Panc1 (cell line): ENCODE measurements around the gene NFU1. TPM values are rescaled to one million over a fixed set of nuclear protein-coding genes. Genes with fewer than 3 reads are reported as not detected.

ENCODE experiments used
- ATAC-seq: fragments of 200-7000 bp; cut with Tn5 transposase; 2 replicates; pipeline ENCODE4 v1.9.1; 2020; ENCODE audit warnings: mild to moderate bottlenecking, moderate library complexity
- BruUV-seq: library from RNA; stranded (reverse); fragments of 400-500 nt; replicated peaks from 2 replicates; lab custom pipeline; 2021; lab: Mats Ljungman, UMichigan
- CTCF ChIA-PET: fragments of 300-600 bp; sonication (Branson Sonifier 250); formaldehyde crosslinking; loops from one replicate; lab custom pipeline; 2022; ENCODE audit warnings: antibody characterized with exemption; lab: Charles Lee
- POLR2A ChIA-PET: fragments of 300-600 bp; sonication (Branson Sonifier 250); formaldehyde crosslinking; loops from one replicate; lab custom pipeline; 2022; ENCODE audit warnings: antibody characterized with exemption; lab: Charles Lee
- DNase-seq: peaks from one replicate; pipeline ENCODE4 v3.0.0-alpha.2; 2010; ENCODE audit warnings: low read depth, low spot score
- H3K27ac ChIP-seq: 2 replicates; pipeline ENCODE4 v1.5.1; 2011; ENCODE audit warnings: mild to moderate bottlenecking, low read length, inconsistent platforms
- H3K27me3 ChIP-seq: fragments of 200-500 bp; sonication (Bioruptor generic); 2 replicates; pipeline ENCODE4 v1.6.0; 2014; ENCODE audit warnings: low read length, inconsistent platforms; ENCODE audit not compliant: control insufficient read depth, insufficient read depth
- H3K36me3 ChIP-seq: fragments of 200-500 bp; sonication (Bioruptor generic); 2 replicates; pipeline ENCODE4 v1.5.1; 2014; ENCODE audit warnings: inconsistent platforms, mild to moderate bottlenecking, low read length, moderate library complexity; ENCODE audit not compliant: control insufficient read depth, insufficient read depth
- H3K4me1 ChIP-seq: 2 replicates; pipeline ENCODE4 v1.5.1; 2011; ENCODE audit warnings: inconsistent platforms, mild to moderate bottlenecking, low read length, moderate library complexity; ENCODE audit not compliant: control insufficient read depth, insufficient read depth
- H3K4me3 ChIP-seq, 2 experiments: 2 replicates each; pipeline ENCODE4 v1.5.1; 2011 to 2012; ENCODE audit warnings: low read depth in 2 of 2, low read length in 2 of 2, mild to moderate bottlenecking in 2 of 2, inconsistent platforms in 1 of 2, moderate library complexity in 1 of 2
- H3K9me3 ChIP-seq: fragments of 200-500 bp; sonication (Bioruptor generic); 2 replicates; pipeline ENCODE4 v1.5.1; 2014; ENCODE audit warnings: low read depth, mild to moderate bottlenecking, inconsistent platforms, low read length, moderate library complexity; ENCODE audit not compliant: control insufficient read depth, insufficient read depth
- CTCF ChIP-seq: fragments of 450-650 bp; IDR thresholded peaks from 2 replicates; pipeline ENCODE4 v1.5.1; 2017; ENCODE audit warnings: mild to moderate bottlenecking
- POLR2AphosphoS5 ChIP-seq: IDR thresholded peaks from 2 replicates; pipeline ENCODE4 v1.6.1; 2012; ENCODE audit warnings: mild to moderate bottlenecking, low read depth, low read length, moderate library complexity
- REST ChIP-seq, 2 experiments: IDR thresholded peaks; 2 replicates each; pipeline ENCODE4 v1.6.1; 2011 to 2012; ENCODE audit warnings: low read depth in 2 of 2, control low read depth in 1 of 2, low read length in 1 of 2, mild to moderate bottlenecking in 1 of 2, moderate library complexity in 1 of 2; ENCODE audit not compliant: insufficient read depth in 1 of 2
- SIN3A ChIP-seq: IDR thresholded peaks from 2 replicates; pipeline ENCODE4 v1.6.1; 2012; ENCODE audit warnings: low read depth, mild to moderate bottlenecking, low read length, moderate library complexity, borderline replicate concordance; ENCODE audit not compliant: insufficient read depth
- TCF7L2 ChIP-seq: IDR thresholded peaks from 2 replicates; pipeline ENCODE4 v1.6.1; 2011; ENCODE audit warnings: mild to moderate bottlenecking, low read depth, low read length, inconsistent platforms
- in situ Hi-C: cut with HindIII; loops from 2 replicates; pipeline ENCODE4 v1.10.0; 2016; ENCODE audit warnings: low sequenced_read_pairs, low pct_unique_long_range_greater_than_20kb
- intact Hi-C: fragments of 100-400 bp; cut with micrococcal nuclease; formaldehyde crosslinking; loops from one replicate; pipeline ENCODE4 v1.10.0; 2022; ENCODE audit not compliant: unreplicated experiment
- total RNA-seq: library from RNA; stranded (reverse); gene quantifications from one replicate; pipeline ENCODE4 v1.2.1, GENCODE V29; 2021; ENCODE audit not compliant: unreplicated experiment

NFU1 gene
- total RNA-seq, 1 experiment from 2014 or later, result 42.9 TPM

GRCh38 chr2:69375494-69376353 lies 61.5 kb downstream of the NFU1 start:
- POLR2A ChIA-PET, result interaction anchor here (0.6 kb wide), 1 partner anchor 538 kb away, joined by 7 read pairs; no protein-coding TSS in a partner anchor
- in situ Hi-C loops (no loop called here), intact Hi-C loops (no loop called here)
- H3K27me3 ChIP-seq, result no peaks in the 10 kb centered on the region
- no peak for TF ChIP-seq TCF7L2
- peak; percentile 73; the same call in 1 of the 2 replicates for TF ChIP-seq CTCF
- no peak for TF ChIP-seq POLR2AphosphoS5
- no peaks in the 10 kb centered on the region for H3K4me1 ChIP-seq
- peak; percentile 70 for ATAC-seq
- H3K9me3 ChIP-seq, result no peaks in the 10 kb centered on the region
- no peak for DNase-seq
- BruUV-seq, result no TSS peak
- CTCF ChIA-PET, result interaction anchor here (1.5 kb wide), 1 partner anchor 10 kb away, joined by 6 read pairs; no protein-coding TSS in a partner anchor
- 0 out of 2 replicates have a peak, but pooled peaks cover 4% of the 10 kb centered on the region for H3K36me3 ChIP-seq
- H3K27ac ChIP-seq, result no peak overlapping the region
- no peak overlapping the region for H3K4me3 ChIP-seq

DNA sequence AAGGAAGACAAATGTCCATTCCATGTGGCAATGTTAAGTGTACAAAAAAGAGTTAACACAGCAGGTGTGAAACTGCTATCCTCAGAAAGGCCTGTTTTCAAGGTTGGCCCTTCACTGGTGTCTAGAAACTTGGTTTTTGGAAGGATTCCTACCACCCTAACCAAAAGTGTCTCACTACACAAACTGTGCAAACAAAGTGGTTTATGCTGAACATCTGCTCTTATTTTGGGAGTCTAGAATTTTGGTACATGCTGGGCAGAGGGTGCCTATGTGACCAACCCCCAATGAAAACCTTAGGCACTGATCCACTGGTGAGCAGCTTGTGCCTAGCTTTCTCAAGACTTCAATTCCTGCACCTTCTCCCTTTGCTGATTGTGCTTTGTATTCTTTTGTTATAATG lies 64.5 kb downstream of the NFU1 start:
- CTCF ChIA-PET, result no interaction called here
- DNase-seq, result no peak
- peaks cover 27% of the 10 kb centered on the region for H3K36me3 ChIP-seq

More for the DNA sequence above, 64.5 kb downstream of the NFU1 start:
- ATAC-seq, result no peak
- POLR2A ChIA-PET, result interaction anchor here (0.6 kb wide), 1 partner anchor 162 kb away, joined by 4 read pairs; no protein-coding TSS in a partner anchor
- no TSS peak for BruUV-seq
- Histone ChIP-seq H3K9me3 (no peaks in the 10 kb centered on the region), H3K27ac (no peak overlapping the region), H3K4me3 (no peak overlapping the region), H3K27me3 (no peaks in the 10 kb centered on the region), H3K4me1 (no peaks in the 10 kb centered on the region)
- intact Hi-C loops, result no loop called here
- in situ Hi-C loops, result no loop called here
- TF ChIP-seq POLR2AphosphoS5 (no peak), TCF7L2 (no peak), SIN3A (no peak), CTCF (no peak), REST (IDR thresholded peaks at IDR 0.05; ENCODE audit: insufficient read depth in 1 of 2, low read depth in 2 of 2, low read length in 1 of 2) (no peak)
